GM18909 (cell line): ENCODE results near the gene DHRS13.

Experiments used
- ATAC-seq: cut with Tn5 transposase; IDR thresholded peaks from one replicate; pipeline ENCODE4 v1.9.1; 2021; ENCODE audit warnings: mild to moderate bottlenecking; ENCODE audit not compliant: unreplicated experiment, poor library complexity

The DHRS13 gene, protein sequence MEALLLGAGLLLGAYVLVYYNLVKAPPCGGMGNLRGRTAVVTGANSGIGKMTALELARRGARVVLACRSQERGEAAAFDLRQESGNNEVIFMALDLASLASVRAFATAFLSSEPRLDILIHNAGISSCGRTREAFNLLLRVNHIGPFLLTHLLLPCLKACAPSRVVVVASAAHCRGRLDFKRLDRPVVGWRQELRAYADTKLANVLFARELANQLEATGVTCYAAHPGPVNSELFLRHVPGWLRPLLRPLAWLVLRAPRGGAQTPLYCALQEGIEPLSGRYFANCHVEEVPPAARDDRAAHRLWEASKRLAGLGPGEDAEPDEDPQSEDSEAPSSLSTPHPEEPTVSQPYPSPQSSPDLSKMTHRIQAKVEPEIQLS

GRCh38 chr17:28902819-28903545 lies at the start of gene DHRS13:
DHRS13 (minus strand) TSS chr17:28903079; CDS start chr17:28902944, 135 bp downstream.
- peak; percentile 87 for ATAC-seq

DNA sequence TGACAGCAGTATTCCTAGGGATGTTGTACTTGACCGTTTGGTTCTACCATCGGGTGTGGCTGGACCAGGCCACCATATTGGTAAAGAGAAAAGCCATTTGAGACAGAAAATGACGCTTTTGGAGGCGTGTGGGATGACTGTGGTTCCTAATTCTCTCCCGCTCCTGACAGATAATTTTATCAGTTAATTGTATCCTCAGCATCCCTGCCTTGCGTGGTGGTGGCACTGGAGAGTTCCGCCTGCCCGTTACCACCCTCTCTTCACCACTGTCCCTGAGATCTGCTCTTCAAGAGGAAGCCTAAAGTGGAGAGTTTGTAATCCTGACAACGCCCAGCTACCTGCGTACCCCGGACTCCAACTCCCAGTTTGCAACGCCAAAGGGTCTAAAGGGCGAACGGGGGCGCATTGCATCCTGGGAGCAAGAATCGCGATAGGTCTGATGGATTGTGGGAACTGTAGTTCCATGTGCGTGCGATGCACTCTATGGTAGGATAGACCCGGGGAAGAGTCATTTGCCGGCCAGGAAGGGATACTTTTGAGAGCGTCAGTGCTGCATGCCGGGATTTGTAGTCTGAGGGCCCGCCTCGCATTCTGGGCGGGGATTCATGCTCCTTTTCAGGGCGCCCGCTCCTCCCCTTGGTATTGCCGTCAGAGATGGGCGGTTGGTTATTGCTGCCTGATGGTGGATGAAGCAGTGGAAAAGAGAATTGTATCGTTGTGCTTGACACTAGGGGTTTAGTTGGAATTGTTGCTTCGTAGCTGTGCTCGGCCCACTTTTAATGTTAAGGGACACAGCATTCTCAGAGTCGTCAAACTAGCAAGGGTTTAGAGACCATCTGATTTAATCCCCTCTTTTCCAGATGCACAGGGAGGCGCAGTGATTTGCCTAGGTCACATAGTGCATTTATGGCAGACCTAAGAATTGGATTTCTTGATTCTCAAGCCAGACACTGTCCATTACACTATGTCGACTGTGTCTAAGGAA lies 49.4 kb upstream of the DHRS13 start:
- peak; percentile 65 for ATAC-seq

- ATAC-seq = peak; percentile 63
Measured at GRCh38 chr17:28951428-28951990, 48.6 kb upstream of the DHRS13 start, which contains the start of gene PHF12. PHF12 (minus strand) TSS chr17:28951518; CDS start chr17:28950960, 558 bp downstream.

GRCh38 chr17:28950752-28951427 lies 48.0 kb upstream of the DHRS13 start:
- ATAC-seq = no peak

DNA sequence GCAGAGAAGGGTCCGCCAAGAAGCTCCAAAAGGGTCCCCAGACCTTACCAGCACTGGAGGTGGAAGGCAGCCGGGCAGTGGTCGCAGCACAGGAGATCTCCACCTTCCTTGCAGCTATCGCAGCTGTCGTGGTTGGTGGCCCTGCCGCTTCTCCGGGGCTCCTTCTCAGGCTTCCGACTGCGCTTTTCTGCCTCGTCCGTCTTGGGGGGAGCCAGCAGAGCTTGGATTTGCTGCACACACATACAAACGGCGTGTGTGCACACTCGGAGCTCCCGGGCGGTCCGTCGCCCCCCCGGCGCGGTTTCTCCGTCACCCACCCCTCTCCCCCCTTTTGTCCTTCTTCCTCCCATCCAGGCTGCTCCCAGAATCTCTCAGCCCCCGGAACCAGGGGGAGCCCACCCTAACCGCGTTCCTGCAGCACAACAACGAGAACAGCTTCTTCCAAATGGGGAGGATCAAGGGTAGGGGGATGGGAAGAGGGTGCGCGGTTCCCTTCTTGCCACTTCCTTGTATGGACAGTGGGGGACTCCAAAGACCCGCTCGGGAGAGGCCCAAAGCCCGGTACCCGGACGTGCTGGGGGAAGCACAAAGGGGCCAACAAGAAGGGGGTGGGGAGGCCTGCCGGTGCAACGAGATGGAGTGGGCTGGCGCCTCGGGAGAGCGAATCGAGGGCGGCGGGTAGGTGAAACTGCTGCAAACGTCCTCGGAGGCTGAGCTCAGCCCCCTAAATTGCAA lies 47.3 kb upstream of the DHRS13 start:
- ATAC-seq = no peak

- no peak for ATAC-seq
Measured at GRCh38 chr17:28949185-28950016, 46.5 kb upstream of the DHRS13 start.

DNA sequence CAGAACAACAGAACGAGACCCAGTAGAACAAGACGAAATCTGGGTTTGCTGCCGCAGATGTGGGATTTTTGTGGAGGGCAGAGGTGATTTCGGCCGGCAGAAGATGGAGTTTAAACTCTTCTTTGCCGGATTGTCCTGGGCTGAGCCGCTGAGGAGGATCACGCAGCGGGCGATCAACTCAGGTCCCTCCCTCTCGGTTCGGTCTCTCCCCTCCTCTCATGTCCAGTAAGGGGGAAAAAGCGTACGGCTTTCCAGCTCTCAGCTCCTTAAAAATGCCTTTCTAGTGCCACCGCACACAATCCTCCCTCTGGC lies 46.0 kb upstream of the DHRS13 start:
- no peak for ATAC-seq

DNA sequence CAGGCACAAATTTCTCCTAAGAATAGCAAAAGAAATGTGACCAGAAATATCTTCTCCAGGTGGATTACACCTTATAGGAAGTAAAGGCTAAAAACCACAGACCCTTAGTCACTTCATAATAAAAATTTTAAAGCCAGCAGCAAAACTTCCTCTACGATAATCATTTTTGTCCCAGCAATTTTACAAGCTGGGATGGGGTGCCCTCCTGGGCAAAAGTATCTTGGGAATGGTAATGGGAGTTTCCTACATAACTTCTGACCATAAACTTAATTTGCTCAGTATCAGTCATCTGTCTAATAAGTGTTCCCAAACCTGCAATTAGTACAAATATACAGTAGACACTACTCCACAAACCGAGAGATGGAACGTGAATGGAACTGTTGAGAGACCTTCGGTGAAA lies 45.5 kb upstream of the DHRS13 start:
- ATAC-seq = no peak

GRCh38 chr17:28947639-28948038 lies 44.8 kb upstream of the DHRS13 start:
- no peak for ATAC-seq

DNA sequence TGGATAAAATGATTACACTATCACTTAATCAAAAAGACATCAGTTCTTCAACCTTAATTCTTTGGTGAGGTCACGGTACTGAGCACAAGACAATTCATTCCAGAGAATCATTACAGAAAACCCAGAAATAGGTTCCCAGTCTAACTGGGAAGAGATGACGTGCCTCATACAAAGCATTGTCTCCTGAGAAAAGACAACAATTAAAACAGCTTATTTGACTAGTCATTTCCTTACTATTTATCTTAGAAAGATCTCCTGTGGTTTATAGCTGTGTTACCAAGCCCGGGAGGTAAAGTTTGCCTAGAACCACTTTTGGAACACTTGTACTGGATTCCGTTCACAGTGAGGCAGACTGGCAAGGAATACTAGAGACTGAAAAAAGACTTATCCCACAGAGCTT lies 43.4 kb upstream of the DHRS13 start:
- no peak for ATAC-seq

DNA sequence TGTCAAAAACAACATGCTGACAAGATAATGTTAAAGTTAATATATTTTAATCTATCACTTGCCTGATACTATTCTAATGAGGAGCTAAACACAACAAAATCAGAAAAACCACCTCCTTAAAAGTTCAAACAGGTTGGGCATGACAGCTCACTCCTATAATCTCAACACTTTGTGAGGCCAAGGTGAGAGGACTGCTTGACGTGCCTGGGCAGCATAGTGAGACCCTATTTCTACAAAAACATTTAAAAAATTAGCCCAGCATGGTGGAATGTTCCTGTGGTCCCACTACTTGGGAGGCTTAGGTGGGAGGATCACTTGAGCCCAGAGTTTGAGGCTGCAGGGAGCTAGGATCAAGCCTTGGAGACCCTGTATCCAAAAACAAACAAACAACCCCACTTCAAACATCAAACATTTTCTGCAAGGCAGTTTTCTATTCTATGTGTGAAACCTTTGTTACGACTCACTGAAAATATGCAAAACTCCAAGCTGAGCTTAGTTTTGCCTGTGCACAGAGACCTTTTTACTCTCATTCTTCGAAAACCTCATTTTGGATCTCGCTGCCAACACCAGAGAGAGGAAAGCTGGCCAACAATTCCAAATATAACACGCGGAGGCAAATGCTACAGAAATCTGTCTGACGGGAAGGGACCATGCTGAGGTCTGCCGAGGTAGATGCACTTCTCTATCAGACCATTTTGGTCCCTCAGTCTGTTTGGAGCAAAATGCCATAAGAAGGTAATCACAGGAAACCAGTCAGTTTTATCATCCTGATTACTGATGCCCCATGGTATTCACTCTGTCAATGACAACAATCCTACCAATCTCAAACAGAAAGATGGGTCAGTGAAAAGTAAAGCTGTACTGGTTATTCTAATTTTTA lies 42.2 kb upstream of the DHRS13 start:
- no peak for ATAC-seq

GRCh38 chr17:28944343-28944742 lies 41.5 kb upstream of the DHRS13 start:
- ATAC-seq = no peak

DNA sequence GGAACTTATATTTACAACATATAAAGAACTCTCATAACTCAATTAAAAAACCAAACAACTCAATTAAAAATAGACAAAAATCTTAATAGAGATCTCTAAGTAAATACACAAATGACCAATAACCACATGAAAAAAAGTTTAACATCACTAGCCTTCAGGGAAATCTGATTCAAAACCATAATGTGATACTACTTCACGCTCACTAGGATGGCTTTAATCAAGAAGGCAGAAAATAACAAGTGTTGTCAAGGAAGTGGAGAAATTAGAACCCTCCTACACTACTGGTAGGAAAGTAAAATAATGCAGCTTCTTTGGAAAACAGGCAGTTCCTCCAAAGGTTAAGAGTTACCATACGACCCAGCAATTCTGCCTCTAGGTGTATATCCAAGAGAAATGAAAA lies 40.0 kb upstream of the DHRS13 start:
- no peak for ATAC-seq

- no peak for ATAC-seq
Measured at GRCh38 chr17:28941251-28941650, 38.4 kb upstream of the DHRS13 start.

DNA sequence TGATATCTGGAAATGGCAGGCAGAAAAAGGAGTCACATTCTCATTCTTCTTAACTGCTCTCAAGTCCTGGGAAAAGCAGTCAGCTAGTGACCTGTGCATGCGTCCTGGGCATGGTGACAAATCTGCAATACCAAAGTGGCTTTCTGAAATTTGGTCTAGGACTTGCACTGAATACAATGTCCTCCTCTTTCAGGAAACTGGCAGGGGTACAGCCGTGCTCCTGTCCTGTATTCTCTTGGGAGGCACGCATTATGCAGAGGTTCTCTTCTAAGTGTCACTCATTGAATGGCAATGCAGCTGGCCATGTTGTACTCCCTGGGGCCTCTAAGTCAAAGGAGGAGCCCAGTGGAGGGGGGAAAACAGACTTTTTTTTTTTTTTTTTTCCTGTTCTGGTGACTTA lies 37.8 kb upstream of the DHRS13 start:
- no peak for ATAC-seq

DNA sequence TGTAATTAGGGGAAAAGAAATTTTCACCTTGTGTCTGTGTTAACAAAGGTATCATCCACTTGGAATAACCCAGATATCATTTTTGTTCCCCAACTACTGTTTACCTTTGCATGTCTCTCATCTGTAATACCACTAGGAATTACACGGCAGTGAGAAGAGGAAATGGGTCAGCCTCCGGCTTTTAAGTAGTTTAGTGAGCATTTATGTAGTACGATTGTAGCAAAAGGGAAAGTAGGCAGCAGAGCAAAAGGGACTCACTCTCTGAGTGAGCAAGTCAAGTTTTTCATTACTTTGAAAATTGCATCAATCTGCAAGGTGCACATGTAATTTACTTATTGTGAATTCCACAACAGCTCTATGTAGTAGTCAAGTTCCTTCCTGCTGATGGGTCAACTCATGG lies 37.3 kb upstream of the DHRS13 start:
- ATAC-seq = no peak

GRCh38 chr17:28938552-28938951 lies 35.7 kb upstream of the DHRS13 start:
- ATAC-seq = no peak
